ENCODE results near the gene TSSC4. TPM values are rescaled to one million over a fixed set of nuclear protein-coding genes. Genes with fewer than 3 reads are reported as not detected.

Gene TSSC4
- total RNA-seq, 1 donor from 2014 or later, result 70.8 TPM

- Mint-ChIP-seq H3K9me3 (no peaks in the 10 kb centered on the region), H3K27ac (no peak overlapping the region), H3K4me1 (ENCODE audit: low read depth) (peaks cover 4% of the 10 kb centered on the region), H3K27me3 (ENCODE audit: insufficient read depth) (peaks cover 2% of the 10 kb centered on the region), H3K4me3 (no peak overlapping the region), H3K36me3 (ENCODE audit: low read depth) (no peaks in the 10 kb centered on the region)
- DNase-seq (ENCODE audit: low spot score), result no peak
- intact Hi-C loops (cut with micrococcal nuclease), result no loop called here
These were observed 51.9 kb downstream of the TSSC4 start for GRCh38 chr11:2452321-2453012.

- Mint-ChIP-seq H3K9me3 (no peaks in the 10 kb centered on the region), H3K27ac (no peak overlapping the region), H3K4me3 (no peak overlapping the region), H3K36me3 (ENCODE audit: low read depth) (no peaks in the 10 kb centered on the region), H3K4me1 (ENCODE audit: low read depth) (no peaks in the 10 kb centered on the region), H3K27me3 (ENCODE audit: insufficient read depth) (peaks cover 2% of the 10 kb centered on the region)
- intact Hi-C loops (cut with micrococcal nuclease), result no loop called here
- DNase-seq (ENCODE audit: low spot score), result no peak
These were observed 52.9 kb downstream of the TSSC4 start for GRCh38 chr11:2453436-2453835.

Other genes with a start within 250 kb of the TSSC4 start
- gene INS, start 239.5 kb upstream of the TSSC4 start, total RNA-seq, result not detected in 2 replicates
- gene TH, start 228.9 kb upstream of the TSSC4 start, total RNA-seq, result not detected in 2 replicates
- 0.42 and 0.54 TPM in 2 replicates for gene ASCL2, start 130.2 kb upstream of the TSSC4 start, total RNA-seq
- gene C11orf21, start 98.8 kb upstream of the TSSC4 start, total RNA-seq, result 2.3 and 2.5 TPM in 2 replicates
- 2.1 and 2.2 TPM in 2 replicates for gene TSPAN32, start 98.7 kb upstream of the TSSC4 start, total RNA-seq
- gene CD81, start 23.4 kb upstream of the TSSC4 start, total RNA-seq, result 236 and 247 TPM in 2 replicates
- gene TRPM5, start 43.8 kb downstream of the TSSC4 start, total RNA-seq, result not detected in 2 replicates
- gene KCNQ1, start 44.3 kb downstream of the TSSC4 start, total RNA-seq, result 5.3 and 6.4 TPM in 2 replicates

Measured in activated T-helper 1 cell treated with anti-CD3 and anti-CD28 coated beads, Interleukin-12 subunit alpha, Interleukin-12 subunit beta, Interleukin-2, Interleukin-4 antibody, amounts not matched to agents 30 ng/mL and 10 ng/mL and 1 ng/mL, durations not matched to agents 14 hours and 24 hours and 36 hours (primary cell).